Hepatocyte (in vitro differentiated cells): Measurements from ENCODE around the gene GOLGA6C. TPM values are rescaled to one million over a fixed set of nuclear protein-coding genes. Genes with fewer than 3 reads are reported as not detected.

Source experiments
- DNase-seq: peaks from one replicate; pipeline ENCODE4 v3.0.0-alpha.2; 2016; ENCODE audit warnings: low spot score
- H2AFZ ChIP-seq: fragments of 200-600 bp; sonication (generic); 2 replicates; pipeline ENCODE4 v1.6.0; 2016; ENCODE audit warnings: antibody characterized with exemption, mild to moderate bottlenecking
- H3K27ac ChIP-seq: fragments of 200-600 bp; sonication (generic); 2 replicates; pipeline ENCODE4 v1.5.1; 2016; ENCODE audit warnings: mild to moderate bottlenecking
- H3K27me3 ChIP-seq: fragments of 200-600 bp; sonication (generic); 2 replicates; pipeline ENCODE4 v1.6.1; 2016
- H3K36me3 ChIP-seq: fragments of 200-600 bp; sonication (generic); replicated peaks from 2 replicates; pipeline ENCODE4 v1.5.1; 2016; ENCODE audit warnings: low read depth; ENCODE audit not compliant: insufficient read depth
- H3K4me1 ChIP-seq: fragments of 200-600 bp; sonication (generic); 2 replicates; pipeline ENCODE4 v1.5.1; 2016; ENCODE audit warnings: mild to moderate bottlenecking, moderate library complexity; ENCODE audit not compliant: insufficient read depth
- H3K4me2 ChIP-seq: fragments of 200-600 bp; sonication (generic); 2 replicates; pipeline ENCODE4 v1.6.0; 2016
- H3K4me3 ChIP-seq: fragments of 200-600 bp; sonication (generic); 2 replicates; pipeline ENCODE4 v1.5.1; 2016; ENCODE audit warnings: mild to moderate bottlenecking
- H3K79me2 ChIP-seq: fragments of 200-600 bp; sonication (generic); 2 replicates; pipeline ENCODE4 v1.6.0; 2017; ENCODE audit warnings: mild to moderate bottlenecking
- H3K9me2 ChIP-seq: fragments of 200-600 bp; sonication (generic); replicated peaks from 2 replicates; pipeline ENCODE4 v1.6.0; 2017; ENCODE audit warnings: mild to moderate bottlenecking; ENCODE audit not compliant: insufficient read depth
- H3K9me3 ChIP-seq: fragments of 200-600 bp; sonication (generic); 2 replicates; pipeline ENCODE4 v1.5.1; 2016; ENCODE audit warnings: low read depth, mild to moderate bottlenecking
- H4K20me1 ChIP-seq: fragments of 200-600 bp; sonication (generic); 2 replicates; pipeline ENCODE4 v1.6.0; 2016; ENCODE audit warnings: mild to moderate bottlenecking; ENCODE audit not compliant: insufficient read depth, poor library complexity, severe bottlenecking
- EZH2 ChIP-seq: fragments of 200-600 bp; sonication (generic); IDR thresholded peaks from 2 replicates; pipeline ENCODE4 v1.6.1; 2016; ENCODE audit warnings: antibody characterized with exemption, mild to moderate bottlenecking, borderline replicate concordance
- EZH2phosphoT487 ChIP-seq: fragments of 200-600 bp; sonication (generic); IDR thresholded peaks from one replicate; pipeline ENCODE4 v1.6.1; 2018; ENCODE audit warnings: antibody characterized with exemption, mild to moderate bottlenecking, low read depth, moderate library complexity; ENCODE audit not compliant: unreplicated experiment, severe bottlenecking
- WGBS: methylation state at CpG from one replicate; pipeline ENCODE4 v1.1.6; 2016; ENCODE audit warnings: low lambda C conversion rate; ENCODE audit errors: missing lambda C conversion rate; 5-methylcytosine and 5-hydroxymethylcytosine counted together
- polyA plus RNA-seq: library from polyadenylated mRNA; unstranded; fragments of >200 nt; fragmentation: Nextera tagmentation; extraction: Ambion mirVana; gene quantifications from 2 replicates; pipeline ENCODE4 v1.2.1, GENCODE V29; 2016
- total RNA-seq: library from RNA; depleted of rRNA; stranded (reverse); fragments of >200 nt; gene quantifications from 2 replicates; pipeline ENCODE4 v1.2.3, GENCODE V29; 2014
- TF ChIP-seq, protein P1 (sequence below): fragments of 200-600 bp; sonication (generic); IDR thresholded peaks from 2 replicates; pipeline ENCODE4 v1.5.1; 2016; ENCODE audit warnings: antibody characterized with exemption, mild to moderate bottlenecking; ENCODE audit not compliant: poor library complexity

Gene GOLGA6C
- total and polyA plus RNA-seq, 2 experiments from 2014 or later, result not detected

DNA sequence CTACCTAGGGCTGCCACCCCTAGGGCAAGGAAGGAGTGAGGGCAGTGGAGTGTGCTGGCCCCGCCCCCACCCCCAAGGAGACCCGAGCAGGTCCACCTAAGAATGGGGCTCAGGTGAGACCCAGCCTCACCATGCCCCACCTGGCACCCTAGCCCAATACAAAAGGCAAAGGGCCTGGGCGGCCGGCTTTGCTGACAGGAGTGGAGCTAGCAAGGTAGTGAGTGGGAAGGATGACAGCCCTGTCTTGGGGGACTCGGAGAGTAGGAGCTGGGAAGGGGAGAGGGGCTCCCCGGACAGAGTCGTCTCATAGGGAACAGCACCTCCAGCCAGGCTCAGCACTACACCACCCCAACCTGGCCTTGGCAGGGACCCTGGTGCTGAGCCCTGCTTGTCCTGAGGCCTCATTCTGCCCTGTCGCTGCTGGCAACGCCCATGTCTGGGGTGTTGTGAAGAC is 44.3 kb upstream of the GOLGA6C start:
- Histone ChIP-seq H3K4me3 (no peak overlapping the region), H3K27me3 (no peaks in the 10 kb centered on the region), H3K79me2 (peaks cover 41% of the 10 kb centered on the region), H2AFZ (no peak overlapping the region), H4K20me1 (peaks cover 55% of the 10 kb centered on the region), H3K27ac (no peak overlapping the region), H3K4me2 (no peak overlapping the region), H3K9me3 (no peaks in the 10 kb centered on the region), H3K9me2 (no peaks in the 10 kb centered on the region), H3K36me3 (no peaks in the 10 kb centered on the region), H3K4me1 (no peaks in the 10 kb centered on the region)
- TF ChIP-seq EZH2 (no peak), EZH2phosphoT487 (no peak)
- TF ChIP-seq, protein P1, sequence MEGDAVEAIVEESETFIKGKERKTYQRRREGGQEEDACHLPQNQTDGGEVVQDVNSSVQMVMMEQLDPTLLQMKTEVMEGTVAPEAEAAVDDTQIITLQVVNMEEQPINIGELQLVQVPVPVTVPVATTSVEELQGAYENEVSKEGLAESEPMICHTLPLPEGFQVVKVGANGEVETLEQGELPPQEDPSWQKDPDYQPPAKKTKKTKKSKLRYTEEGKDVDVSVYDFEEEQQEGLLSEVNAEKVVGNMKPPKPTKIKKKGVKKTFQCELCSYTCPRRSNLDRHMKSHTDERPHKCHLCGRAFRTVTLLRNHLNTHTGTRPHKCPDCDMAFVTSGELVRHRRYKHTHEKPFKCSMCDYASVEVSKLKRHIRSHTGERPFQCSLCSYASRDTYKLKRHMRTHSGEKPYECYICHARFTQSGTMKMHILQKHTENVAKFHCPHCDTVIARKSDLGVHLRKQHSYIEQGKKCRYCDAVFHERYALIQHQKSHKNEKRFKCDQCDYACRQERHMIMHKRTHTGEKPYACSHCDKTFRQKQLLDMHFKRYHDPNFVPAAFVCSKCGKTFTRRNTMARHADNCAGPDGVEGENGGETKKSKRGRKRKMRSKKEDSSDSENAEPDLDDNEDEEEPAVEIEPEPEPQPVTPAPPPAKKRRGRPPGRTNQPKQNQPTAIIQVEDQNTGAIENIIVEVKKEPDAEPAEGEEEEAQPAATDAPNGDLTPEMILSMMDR, result no peak
- no peak for DNase-seq
- WGBS, result 87% methylated on average over 9 of the region's 9 CpGs

DNA sequence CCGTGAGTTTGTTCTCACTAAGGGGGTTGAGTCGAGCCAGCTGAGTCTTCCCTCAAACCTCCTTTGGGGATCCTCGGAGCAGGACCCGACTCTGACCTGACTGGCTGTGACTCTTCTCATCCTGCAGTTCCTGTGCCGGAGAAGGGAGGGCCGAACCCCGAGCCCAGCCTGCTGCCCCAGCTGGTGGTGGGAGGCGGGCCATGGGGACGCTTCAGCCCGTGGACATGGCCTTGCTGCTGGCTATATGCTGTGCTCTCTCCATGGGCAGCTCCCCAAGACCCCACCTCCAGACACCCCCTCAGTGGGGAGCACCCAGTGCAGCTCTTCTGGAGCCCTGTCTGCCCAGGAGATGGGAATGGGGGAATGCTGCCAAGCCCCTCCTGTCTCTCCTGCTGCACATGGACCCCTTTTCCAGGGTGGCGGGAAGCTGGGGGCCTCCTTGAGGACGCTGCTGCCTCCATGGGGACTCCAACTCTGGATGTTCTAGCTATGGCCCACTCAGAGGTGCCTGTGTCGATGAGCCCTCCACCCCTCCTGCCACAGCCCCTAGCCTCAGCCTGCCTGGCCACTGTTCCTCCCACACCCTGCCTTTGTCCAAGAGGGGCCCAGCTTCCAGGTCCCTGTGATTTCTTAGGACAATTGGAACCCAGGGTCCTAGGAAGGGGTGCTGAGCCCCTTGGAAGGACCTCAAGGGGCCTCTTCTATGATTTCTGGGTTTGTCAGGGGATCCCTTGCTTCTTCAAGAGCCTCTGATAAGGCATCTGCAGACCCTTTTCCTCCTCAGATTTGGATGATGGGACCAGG is 43.6 kb upstream of the GOLGA6C start:
- Histone ChIP-seq H3K9me2 (no peaks in the 10 kb centered on the region), H3K27me3 (no peaks in the 10 kb centered on the region), H3K4me3 (no peak overlapping the region), H2AFZ (no peak overlapping the region), H3K4me1 (no peaks in the 10 kb centered on the region), H3K4me2 (no peak overlapping the region), H3K27ac (no peak overlapping the region), H4K20me1 (peaks cover 48% of the 10 kb centered on the region), H3K79me2 (peaks cover 34% of the 10 kb centered on the region), H3K9me3 (no peaks in the 10 kb centered on the region), H3K36me3 (no peaks in the 10 kb centered on the region)
- TF ChIP-seq, protein P1, result no peak
- TF ChIP-seq EZH2phosphoT487 (no peak), EZH2 (no peak)
- DNase-seq, result no peak
- WGBS, result 76% methylated on average over 13 of the region's 13 CpGs

DNA sequence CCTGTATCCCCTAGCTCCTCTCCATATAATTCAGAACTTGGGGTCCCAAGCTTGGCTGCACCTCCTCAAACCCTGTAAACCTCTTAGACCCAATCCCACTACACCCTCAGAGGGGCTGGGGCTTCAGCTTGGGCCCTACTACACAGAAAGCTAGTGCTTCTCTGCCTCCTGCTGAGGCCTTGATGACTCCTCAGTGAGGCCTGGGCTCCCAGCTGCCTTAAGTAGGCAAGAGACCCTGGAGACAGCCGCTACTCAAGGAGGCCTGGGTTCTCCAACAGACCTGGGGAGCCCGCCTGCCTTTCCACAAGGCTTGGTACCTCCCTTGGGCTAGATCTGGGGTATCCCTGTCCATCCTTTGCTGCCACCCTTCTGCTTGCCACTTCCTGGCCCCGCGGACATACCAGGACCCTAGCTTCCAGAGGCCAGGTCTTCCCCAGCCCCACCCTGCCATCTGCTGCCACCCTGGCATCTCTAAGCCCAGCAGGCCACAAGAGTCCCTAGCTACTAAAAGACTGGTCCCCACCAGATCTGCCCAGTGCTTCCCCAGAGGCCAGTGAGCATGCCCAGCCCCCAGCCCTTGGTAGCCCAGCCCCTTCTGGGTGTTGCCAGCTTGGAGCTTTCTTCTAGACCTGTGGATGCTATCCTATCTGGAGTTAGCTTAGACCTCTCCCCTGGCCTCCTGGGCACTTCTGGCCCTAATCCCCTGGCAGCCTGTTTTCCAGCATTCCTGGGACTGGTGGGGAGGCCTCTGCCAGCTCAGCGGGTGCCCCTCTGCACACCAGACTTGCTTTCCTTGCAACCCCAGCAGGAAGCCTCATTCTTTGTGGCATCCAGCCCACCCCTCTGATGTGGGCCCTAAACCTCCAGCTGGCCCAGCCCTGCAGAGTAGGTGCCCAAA is 42.8 kb upstream of the GOLGA6C start:
- H3K27ac ChIP-seq, result no peak overlapping the region
- H3K4me3 ChIP-seq, result no peak overlapping the region
- DNase-seq, result no peak
- WGBS, result 92% methylated on average over 5 of the region's 5 CpGs
- no peaks in the 10 kb centered on the region for H3K27me3 ChIP-seq
- TF ChIP-seq, protein P1, result no peak
- TF ChIP-seq EZH2phosphoT487 (no peak), EZH2 (no peak)
- H2AFZ ChIP-seq, result no peak overlapping the region
- no peak overlapping the region for H3K4me2 ChIP-seq
- no peaks in the 10 kb centered on the region for H3K9me3 ChIP-seq
- H3K79me2 ChIP-seq, result peaks cover 25% of the 10 kb centered on the region
- H4K20me1 ChIP-seq, result peaks cover 39% of the 10 kb centered on the region
- no peaks in the 10 kb centered on the region for H3K36me3 ChIP-seq
- H3K4me1 ChIP-seq, result no peaks in the 10 kb centered on the region
- no peaks in the 10 kb centered on the region for H3K9me2 ChIP-seq
